ENCODE data around the gene KRTAP10-8.
A peak's percentile ranks its signal among the peaks of the same experiment; 100 is the strongest.

The KRTAP10-8 gene

DNA sequence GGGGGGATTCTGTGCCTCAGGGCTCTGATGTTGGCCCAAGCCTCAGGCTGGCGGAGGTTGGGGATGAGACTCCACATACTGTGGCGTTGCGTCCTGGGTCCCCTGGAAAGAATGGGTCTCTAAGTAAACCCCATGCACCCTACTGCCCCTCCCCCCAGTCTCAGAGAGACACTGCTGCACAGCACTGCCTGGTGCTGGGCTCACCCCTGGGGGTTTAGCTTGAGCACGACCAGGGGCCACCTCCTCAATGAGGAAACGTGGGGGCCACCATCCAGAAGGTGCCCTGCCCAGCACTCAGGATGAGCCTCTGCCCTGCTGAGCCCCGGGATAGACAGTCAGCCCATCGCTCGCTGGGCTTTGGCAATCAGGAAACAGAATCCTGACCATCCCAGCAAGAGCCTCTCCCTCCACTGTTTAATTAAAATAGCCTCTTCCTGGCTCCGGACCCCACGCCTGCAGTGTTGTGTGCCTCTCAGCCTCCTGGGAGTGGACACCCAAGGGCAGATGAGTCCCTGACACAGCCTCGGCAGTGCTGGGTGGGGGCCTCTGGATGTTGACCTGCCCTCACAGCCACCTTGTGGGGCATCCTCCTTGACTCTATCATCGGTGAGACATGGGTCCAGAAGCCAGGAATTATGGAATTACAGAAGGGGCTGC, 41.9 kb upstream of the KRTAP10-8 start:
- DNase-seq (ENCODE audit: low spot score) = no peak
- no peak overlapping the region for H3K9ac ChIP-seq (ENCODE audit: low read depth, low read length, poor library complexity)
- H2BK5ac ChIP-seq (ENCODE audit: low read length) = no peak overlapping the region
- H2AFZ ChIP-seq (ENCODE audit: low read length) = no peak overlapping the region
- H3K14ac ChIP-seq (ENCODE audit: low read length) = no peak overlapping the region
- H3K4me1 ChIP-seq (ENCODE audit: control insufficient read depth in 2 of 2, insufficient read depth in 1 of 2, low read depth in 1 of 2, low read length in 2 of 2) = peaks cover 0 to 5% of the 10 kb centered on the region in 2 donors
- no peak overlapping the region for H2BK12ac ChIP-seq (ENCODE audit: low read length)
- H2AK5ac ChIP-seq (ENCODE audit: low read depth, low read length) = peak overlapping the region; percentile 60
- H3K36me3 ChIP-seq (replicated peaks in 1 of 2; ENCODE audit: control insufficient read depth in 2 of 2, insufficient read depth in 2 of 2, low read length in 2 of 2) = no peaks in the 10 kb centered on the region
- H3K4ac ChIP-seq (ENCODE audit: low read length) = no peak overlapping the region
- no peak overlapping the region for H3K27ac ChIP-seq (replicated peaks; ENCODE audit: low read length)
- H3K9me3 ChIP-seq (replicated peaks in 1 of 2; ENCODE audit: control insufficient read depth in 2 of 2, insufficient read depth in 1 of 2, low read depth in 1 of 2, low read length in 2 of 2) = peaks cover 4 to 10% of the 10 kb centered on the region in 2 donors
- no peak overlapping the region for H2BK15ac ChIP-seq (ENCODE audit: low read length)
- no peak overlapping the region for H3K4me2 ChIP-seq (ENCODE audit: insufficient read depth, low read length, poor library complexity, severe bottlenecking)
- H3K27me3 ChIP-seq (ENCODE audit: control insufficient read depth in 3 of 3, insufficient read depth in 3 of 3, low read depth in 1 of 3, low read length in 3 of 3) = no peaks in the 10 kb centered on the region
- no peak overlapping the region for H2BK120ac ChIP-seq (ENCODE audit: low read depth, low read length)
- no peak overlapping the region for H3K23ac ChIP-seq (ENCODE audit: low read depth, low read length, poor library complexity)
- no peak overlapping the region for H4K91ac ChIP-seq (ENCODE audit: low read depth, low read length, poor library complexity)
- no CpG with 5 or more reads among the region's 12 CpGs for WGBS, 2 donors (ENCODE audit: extremely low coverage in 2 of 2, insufficient read length in 2 of 2, insufficient replicate concordance in 1 of 2)
- no peaks in the 10 kb centered on the region for H3K79me1 ChIP-seq (ENCODE audit: low read depth, low read length)
- H3K4me3 ChIP-seq (ENCODE audit: low read length in 2 of 2) = peak overlapping the region in 1 of 2 donors; percentile 24
- no peak overlapping the region for H4K8ac ChIP-seq (ENCODE audit: low read depth, low read length)
- H3K18ac ChIP-seq (ENCODE audit: low read length) = peak overlapping the region; percentile 35

DNA sequence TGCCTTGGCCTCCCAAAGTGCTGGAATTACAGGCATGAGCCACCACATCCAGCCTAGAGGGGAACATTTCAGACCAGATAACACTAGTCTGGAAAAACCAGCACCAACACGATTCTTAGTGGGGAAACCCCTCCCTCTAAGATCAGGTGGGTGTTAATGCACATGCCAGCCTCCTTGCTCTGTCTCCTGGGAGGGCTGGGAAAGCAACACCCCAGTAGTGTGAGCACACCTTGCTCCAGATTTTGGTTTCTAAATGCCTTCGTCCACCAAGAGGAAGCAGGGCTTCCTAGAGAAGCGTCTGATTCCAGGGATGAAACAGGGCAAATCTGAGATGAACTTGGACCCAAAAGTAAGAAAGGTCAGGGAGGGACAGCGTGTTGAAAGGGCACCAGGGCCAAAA, 40.6 kb upstream of the KRTAP10-8 start:
- Histone ChIP-seq H3K4me3 (ENCODE audit: low read length in 2 of 2) (no peak overlapping the region), H3K9me3 (replicated peaks in 1 of 2; ENCODE audit: control insufficient read depth in 2 of 2, insufficient read depth in 1 of 2, low read depth in 1 of 2, low read length in 2 of 2) (peaks cover 5 to 10% of the 10 kb centered on the region in 2 donors), H3K9ac (ENCODE audit: low read depth, low read length, poor library complexity) (no peak overlapping the region), H3K18ac (ENCODE audit: low read length) (no peak overlapping the region), H3K4ac (ENCODE audit: low read length) (no peak overlapping the region), H3K79me1 (ENCODE audit: low read depth, low read length) (no peaks in the 10 kb centered on the region), H3K4me1 (ENCODE audit: control insufficient read depth in 2 of 2, insufficient read depth in 1 of 2, low read depth in 1 of 2, low read length in 2 of 2) (peaks cover 0 to 5% of the 10 kb centered on the region in 2 donors), H3K4me2 (ENCODE audit: insufficient read depth, low read length, poor library complexity, severe bottlenecking) (no peak overlapping the region), H2BK12ac (ENCODE audit: low read length) (no peak overlapping the region), H3K14ac (ENCODE audit: low read length) (no peak overlapping the region), H4K91ac (ENCODE audit: low read depth, low read length, poor library complexity) (no peak overlapping the region), H2BK120ac (ENCODE audit: low read depth, low read length) (no peak overlapping the region), H2AFZ (ENCODE audit: low read length) (no peak overlapping the region), H3K23ac (ENCODE audit: low read depth, low read length, poor library complexity) (no peak overlapping the region), H3K27ac (replicated peaks; ENCODE audit: low read length) (no peak overlapping the region), H2BK15ac (ENCODE audit: low read length) (no peak overlapping the region), H3K27me3 (ENCODE audit: control insufficient read depth in 3 of 3, insufficient read depth in 3 of 3, low read depth in 1 of 3, low read length in 3 of 3) (no peaks in the 10 kb centered on the region), H2AK5ac (ENCODE audit: low read depth, low read length) (no peak overlapping the region), H3K36me3 (replicated peaks in 1 of 2; ENCODE audit: control insufficient read depth in 2 of 2, insufficient read depth in 2 of 2, low read length in 2 of 2) (no peaks in the 10 kb centered on the region), H4K8ac (ENCODE audit: low read depth, low read length) (no peak overlapping the region), H2BK5ac (ENCODE audit: low read length) (no peak overlapping the region)
- no peak for DNase-seq (ENCODE audit: low spot score)
- WGBS, 2 donors (ENCODE audit: extremely low coverage in 2 of 2, insufficient read length in 2 of 2, insufficient replicate concordance in 1 of 2) = no CpG with 5 or more reads among the region's 4 CpGs

DNA sequence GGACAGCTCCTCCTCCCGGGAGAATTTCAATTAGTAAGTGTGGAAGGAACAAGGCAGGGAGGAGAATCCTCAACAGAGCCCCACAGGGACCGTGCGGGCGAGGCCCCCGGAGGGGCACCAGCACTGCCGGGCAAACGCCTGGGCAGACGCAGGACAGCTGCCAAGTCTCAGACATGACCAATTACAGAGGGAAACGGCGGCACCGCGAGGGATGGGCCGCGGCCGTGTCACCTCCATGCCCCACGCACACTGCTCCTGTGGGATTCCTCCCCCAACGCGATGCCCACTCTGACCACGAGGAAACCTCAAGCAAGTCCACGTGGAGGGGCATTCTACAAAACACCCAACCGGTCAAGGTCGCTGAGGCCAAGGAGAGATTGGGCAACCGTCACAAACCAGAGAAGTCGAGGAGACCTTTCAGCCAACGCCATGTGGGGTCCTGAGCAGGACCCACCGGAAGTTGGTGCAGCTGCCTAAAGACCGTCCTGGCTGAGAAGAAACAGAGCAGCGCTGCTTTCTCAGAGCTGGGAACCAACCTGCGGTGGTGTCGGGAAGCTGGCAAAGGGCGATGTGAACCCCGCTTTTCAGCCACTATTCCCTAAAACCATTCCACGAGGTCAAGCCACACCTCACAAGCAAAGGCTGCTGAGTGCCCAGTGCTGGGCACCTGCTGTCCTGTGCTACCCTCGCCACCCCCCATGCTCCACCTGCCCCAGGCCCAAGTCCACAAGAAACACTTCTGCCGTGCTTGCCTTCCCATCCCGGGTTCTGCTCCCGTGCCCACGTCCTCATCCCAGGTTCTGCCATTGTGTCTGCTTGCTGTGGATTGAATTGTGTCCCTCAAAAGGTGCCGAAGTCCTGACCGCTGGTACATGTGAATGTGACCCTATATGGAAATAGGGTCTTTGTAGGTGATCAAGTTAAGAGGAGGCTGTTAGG, 39.8 kb upstream of the KRTAP10-8 start:
- Histone ChIP-seq H3K4me2 (ENCODE audit: insufficient read depth, low read length, poor library complexity, severe bottlenecking) (no peak overlapping the region), H4K91ac (ENCODE audit: low read depth, low read length, poor library complexity) (no peak overlapping the region), H3K18ac (ENCODE audit: low read length) (peak overlapping the region; percentile 9), H2AK5ac (ENCODE audit: low read depth, low read length) (peak overlapping the region; percentile 6), H2AFZ (ENCODE audit: low read length) (no peak overlapping the region), H3K27me3 (ENCODE audit: control insufficient read depth in 3 of 3, insufficient read depth in 3 of 3, low read depth in 1 of 3, low read length in 3 of 3) (no peaks in the 10 kb centered on the region), H3K9me3 (replicated peaks in 1 of 2; ENCODE audit: control insufficient read depth in 2 of 2, insufficient read depth in 1 of 2, low read depth in 1 of 2, low read length in 2 of 2) (peaks cover 8 to 13% of the 10 kb centered on the region in 2 donors), H3K14ac (ENCODE audit: low read length) (no peak overlapping the region), H3K4me1 (ENCODE audit: control insufficient read depth in 2 of 2, insufficient read depth in 1 of 2, low read depth in 1 of 2, low read length in 2 of 2) (peaks cover 0 to 5% of the 10 kb centered on the region in 2 donors), H2BK12ac (ENCODE audit: low read length) (no peak overlapping the region), H2BK120ac (ENCODE audit: low read depth, low read length) (no peak overlapping the region), H3K9ac (ENCODE audit: low read depth, low read length, poor library complexity) (no peak overlapping the region), H3K27ac (replicated peaks; ENCODE audit: low read length) (no peak overlapping the region), H4K8ac (ENCODE audit: low read depth, low read length) (no peak overlapping the region), H3K36me3 (replicated peaks in 1 of 2; ENCODE audit: control insufficient read depth in 2 of 2, insufficient read depth in 2 of 2, low read length in 2 of 2) (no peaks in the 10 kb centered on the region), H2BK5ac (ENCODE audit: low read length) (no peak overlapping the region), H3K79me1 (ENCODE audit: low read depth, low read length) (no peaks in the 10 kb centered on the region), H2BK15ac (ENCODE audit: low read length) (peak overlapping the region; percentile 50), H3K4ac (ENCODE audit: low read length) (no peak overlapping the region), H3K4me3 (ENCODE audit: low read length in 2 of 2) (no peak overlapping the region), H3K23ac (ENCODE audit: low read depth, low read length, poor library complexity) (no peak overlapping the region)
- DNase-seq (ENCODE audit: low spot score) = no peak
- no CpG with 5 or more reads among the region's 40 CpGs for WGBS, 2 donors (ENCODE audit: extremely low coverage in 2 of 2, insufficient read length in 2 of 2, insufficient replicate concordance in 1 of 2)

GRCh38 chr21:44572959-44573583, 38.8 kb upstream of the KRTAP10-8 start:
- no CpG with 5 or more reads among the region's 15 CpGs for WGBS, 2 donors (ENCODE audit: extremely low coverage in 2 of 2, insufficient read length in 2 of 2, insufficient replicate concordance in 1 of 2)

More at GRCh38 chr21:44572959-44573583, 38.8 kb upstream of the KRTAP10-8 start:
- Histone ChIP-seq H4K8ac (ENCODE audit: low read depth, low read length) (peak overlapping the region; percentile 32), H3K79me1 (ENCODE audit: low read depth, low read length) (no peaks in the 10 kb centered on the region), H3K14ac (ENCODE audit: low read length) (no peak overlapping the region), H3K9ac (ENCODE audit: low read depth, low read length, poor library complexity) (no peak overlapping the region), H3K4ac (ENCODE audit: low read length) (no peak overlapping the region), H3K4me1 (ENCODE audit: control insufficient read depth in 2 of 2, insufficient read depth in 1 of 2, low read depth in 1 of 2, low read length in 2 of 2) (peaks cover 0 to 5% of the 10 kb centered on the region in 2 donors), H3K27me3 (ENCODE audit: control insufficient read depth in 3 of 3, insufficient read depth in 3 of 3, low read depth in 1 of 3, low read length in 3 of 3) (no peaks in the 10 kb centered on the region), H3K18ac (ENCODE audit: low read length) (peak overlapping the region; percentile 46), H2BK5ac (ENCODE audit: low read length) (no peak overlapping the region), H2BK15ac (ENCODE audit: low read length) (peak overlapping the region; percentile 45), H3K4me3 (ENCODE audit: low read length in 2 of 2) (no peak overlapping the region), H2AFZ (ENCODE audit: low read length) (no peak overlapping the region), H3K4me2 (ENCODE audit: insufficient read depth, low read length, poor library complexity, severe bottlenecking) (no peak overlapping the region), H3K23ac (ENCODE audit: low read depth, low read length, poor library complexity) (peak overlapping the region; percentile 22), H4K91ac (ENCODE audit: low read depth, low read length, poor library complexity) (no peak overlapping the region), H2BK120ac (ENCODE audit: low read depth, low read length) (no peak overlapping the region), H3K9me3 (replicated peaks in 1 of 2; ENCODE audit: control insufficient read depth in 2 of 2, insufficient read depth in 1 of 2, low read depth in 1 of 2, low read length in 2 of 2) (peaks cover 12 to 13% of the 10 kb centered on the region in 2 donors), H3K36me3 (replicated peaks in 1 of 2; ENCODE audit: control insufficient read depth in 2 of 2, insufficient read depth in 2 of 2, low read length in 2 of 2) (no peaks in the 10 kb centered on the region), H2AK5ac (ENCODE audit: low read depth, low read length) (peak overlapping the region; percentile 82), H3K27ac (replicated peaks; ENCODE audit: low read length) (no peak overlapping the region), H2BK12ac (ENCODE audit: low read length) (peak overlapping the region; percentile 82)
- no peak for DNase-seq (ENCODE audit: low spot score)
